HG03342 (cell line): ENCODE data around the gene PEX6.

Experiments used
- ATAC-seq: cut with Tn5 transposase; IDR thresholded peaks from one replicate; pipeline ENCODE4 v1.9.1; 2021; ENCODE audit warnings: mild to moderate bottlenecking, moderate library complexity; ENCODE audit not compliant: unreplicated experiment

PEX6 gene

GRCh38 chr6:42937548-42938427, 41.2 kb downstream of the PEX6 start:
- ATAC-seq = no peak

GRCh38 chr6:42936398-42936797, 42.6 kb downstream of the PEX6 start:
- ATAC-seq = no peak

GRCh38 chr6:42935322-42935721, 43.7 kb downstream of the PEX6 start:
- no peak for ATAC-seq

- ATAC-seq = no peak
These were observed 45.8 kb downstream of the PEX6 start for GRCh38 chr6:42933205-42933604.

- ATAC-seq = no peak
These were observed 46.6 kb downstream of the PEX6 start for GRCh38 chr6:42932412-42932811.

- peak; percentile 55 for ATAC-seq
These were observed 49.1 kb downstream of the PEX6 start for GRCh38 chr6:42929821-42930360.

GRCh38 chr6:42928986-42929820, 49.8 kb downstream of the PEX6 start, which contains the start of gene CNPY3:
TSS of gene CNPY3 (plus strand) at chr6:42929480. CDS start at chr6:42929571, 91 bp downstream.
- ATAC-seq = peak; percentile 68

GRCh38 chr6:42925248-42925857, 53.6 kb downstream of the PEX6 start:
- no peak for ATAC-seq

- no peak for ATAC-seq
These were observed 55.3 kb downstream of the PEX6 start for GRCh38 chr6:42923666-42924065.

GRCh38 chr6:42921801-42922200, 57.2 kb downstream of the PEX6 start:
- no peak for ATAC-seq

GRCh38 chr6:42916288-42916687, 62.7 kb downstream of the PEX6 start:
- no peak for ATAC-seq

GRCh38 chr6:42915732-42916131, 63.2 kb downstream of the PEX6 start, which contains the start of gene PTCRA:
TSS of gene PTCRA (plus strand) at chr6:42916053. CDS start at chr6:42916070, 17 bp downstream.
- ATAC-seq = no peak

GRCh38 chr6:42914546-42914945, 64.4 kb downstream of the PEX6 start:
- no peak for ATAC-seq
